OCI-LY1 (cell line): ENCODE data around the gene CD93.

Experiments used
- EZH2 ChIP-seq: fragments of 200-600 bp; sonication (generic), shearing (Covaris generic); IDR thresholded peaks from 2 replicates; pipeline ENCODE4 v1.8.0; 2017; ENCODE audit warnings: borderline replicate concordance, mixed run types, mild to moderate bottlenecking, antibody characterized with exemption, low read length, moderate library complexity, mixed read lengths
- TF ChIP-seq, protein P1 (sequence below): fragments of 200-600 bp; sonication (generic), shearing (Covaris generic); IDR thresholded peaks from 2 replicates; pipeline ENCODE4 v1.5.1; 2017; ENCODE audit warnings: mild to moderate bottlenecking, antibody characterized with exemption, low read length, moderate library complexity, mixed read lengths

DNA sequence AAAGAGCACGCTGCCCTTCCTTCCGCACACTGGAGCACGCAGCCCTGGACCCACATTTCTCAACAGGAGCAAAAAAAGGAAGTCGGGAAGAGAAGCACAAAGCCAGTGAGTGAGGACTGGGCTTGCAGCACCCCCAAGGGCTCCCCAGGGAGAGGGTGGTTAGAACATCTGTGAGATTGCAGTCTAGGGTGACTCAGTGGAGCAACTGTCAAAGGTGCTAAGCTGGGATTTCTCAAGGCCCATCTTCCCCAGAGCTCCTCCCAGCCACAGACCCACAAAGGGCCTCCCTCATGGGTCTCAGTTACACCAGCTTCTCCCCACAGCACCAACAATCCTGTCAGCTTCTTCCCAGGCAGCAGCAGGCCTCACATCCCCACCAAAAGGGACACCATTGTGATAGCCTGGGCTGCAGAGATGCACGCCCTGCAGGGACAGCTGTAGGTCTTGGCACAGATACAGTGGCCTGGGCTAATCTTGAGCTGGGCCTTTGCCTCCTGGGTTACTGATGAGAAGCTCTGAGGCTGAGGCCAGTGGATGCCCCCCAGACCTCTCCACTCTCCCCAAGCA, 39.6 kb upstream of the CD93 start:
- no peak for TF ChIP-seq EZH2
- TF ChIP-seq, protein P1, sequence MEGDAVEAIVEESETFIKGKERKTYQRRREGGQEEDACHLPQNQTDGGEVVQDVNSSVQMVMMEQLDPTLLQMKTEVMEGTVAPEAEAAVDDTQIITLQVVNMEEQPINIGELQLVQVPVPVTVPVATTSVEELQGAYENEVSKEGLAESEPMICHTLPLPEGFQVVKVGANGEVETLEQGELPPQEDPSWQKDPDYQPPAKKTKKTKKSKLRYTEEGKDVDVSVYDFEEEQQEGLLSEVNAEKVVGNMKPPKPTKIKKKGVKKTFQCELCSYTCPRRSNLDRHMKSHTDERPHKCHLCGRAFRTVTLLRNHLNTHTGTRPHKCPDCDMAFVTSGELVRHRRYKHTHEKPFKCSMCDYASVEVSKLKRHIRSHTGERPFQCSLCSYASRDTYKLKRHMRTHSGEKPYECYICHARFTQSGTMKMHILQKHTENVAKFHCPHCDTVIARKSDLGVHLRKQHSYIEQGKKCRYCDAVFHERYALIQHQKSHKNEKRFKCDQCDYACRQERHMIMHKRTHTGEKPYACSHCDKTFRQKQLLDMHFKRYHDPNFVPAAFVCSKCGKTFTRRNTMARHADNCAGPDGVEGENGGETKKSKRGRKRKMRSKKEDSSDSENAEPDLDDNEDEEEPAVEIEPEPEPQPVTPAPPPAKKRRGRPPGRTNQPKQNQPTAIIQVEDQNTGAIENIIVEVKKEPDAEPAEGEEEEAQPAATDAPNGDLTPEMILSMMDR: no peak
